Transverse colon (tissue), 4 donors: ENCODE measurements around the gene EPHB6. TPM values are rescaled to one million over a fixed set of nuclear protein-coding genes. Genes with fewer than 3 reads are reported as not detected.

Experiments
- DNase-seq: peaks from one replicate; pipeline ENCODE4 v3.0.0-alpha.2; 2019
- H3K27ac ChIP-seq, 4 donors: fragments of 200-600 bp; sonication (generic); 2 replicates each; pipeline ENCODE4 v1.5.1; 2016 to 2018; ENCODE audit warnings: inconsistent platforms in 4 of 4
- H3K27me3 ChIP-seq: fragments of 200-600 bp; sonication (generic); 2 replicates; pipeline ENCODE4 v1.5.1; 2017; ENCODE audit warnings: inconsistent platforms
- H3K36me3 ChIP-seq, 4 donors: fragments of 200-600 bp; sonication (generic); 2 replicates each; pipeline ENCODE4 v1.5.1; 2017 to 2019; ENCODE audit warnings: inconsistent platforms in 4 of 4
- H3K4me1 ChIP-seq, 4 donors: fragments of 200-600 bp; sonication (generic); 2 replicates each; pipeline ENCODE4 v1.5.1; 2017 to 2020; ENCODE audit warnings: inconsistent platforms in 4 of 4
- H3K4me3 ChIP-seq, 4 donors: fragments of 200-600 bp; sonication (generic); 1 replicate in 1 of 4; 2 replicates in 3 of 4; pipeline versions ENCODE4 v1.5.1 to v1.6.1; 2017 to 2019; ENCODE audit warnings: inconsistent platforms in 4 of 4
- H3K9me3 ChIP-seq, 2 donors: fragments of 200-600 bp; sonication (generic); 2 replicates each; pipeline ENCODE4 v1.5.1; 2017 to 2019; ENCODE audit warnings: inconsistent platforms in 2 of 2
- EP300 ChIP-seq: sonication (generic); formaldehyde crosslinking; IDR thresholded peaks from one replicate; pipeline ENCODE4 v1.6.1; 2017; ENCODE audit warnings: antibody characterized with exemption, low read depth
- POLR2A ChIP-seq: fragments of 450-650 bp; IDR thresholded peaks from one replicate; pipeline ENCODE4 v1.6.1; 2016; ENCODE audit warnings: antibody characterized with exemption, mild to moderate bottlenecking, moderate library complexity
- POLR2AphosphoS5 ChIP-seq, 3 donors: sonication (generic); formaldehyde crosslinking; IDR thresholded peaks; one replicate each; pipeline ENCODE4 v1.6.1; 2016; ENCODE audit warnings: antibody characterized with exemption in 3 of 3
- WGBS, 2 donors: methylation state at CpG; one replicate each; pipeline ENCODE4 v1.1.5; 2018; ENCODE audit warnings: low coverage in 1 of 2; 5-methylcytosine and 5-hydroxymethylcytosine counted together
- in situ Hi-C, 4 donors: fragments of 200-750 bp; cut with MboI; loops; one replicate each; pipeline versions ENCODE4 v1.15.0 to v1.15.1; 2017; ENCODE audit warnings: low sequenced_read_pairs in 3 of 4, low pct_ligation_motif_present in 1 of 4, low pct_unique_long_range_greater_than_20kb in 1 of 4
- intact Hi-C: fragments of 100-400 bp; cut with DNase I; formaldehyde crosslinking; loops from one replicate; pipeline ENCODE4 v1.15.1; 2023; ENCODE audit warnings: low total_unique reads
- total RNA-seq, 4 donors: library from RNA; depleted of rRNA; stranded (reverse); fragments of >200 nt; gene quantifications; one replicate each; pipeline ENCODE4 v1.1.0, GENCODE V29; 2016
- TF ChIP-seq, protein P1 (sequence below), 5 experiments: fragments of 200-600 bp in 3 of 5; fragments of 450-650 bp in 2 of 5; sonication (generic) in 3 of 5; IDR thresholded peaks; 1 replicate in 2 of 5; 2 replicates in 3 of 5; pipeline ENCODE4 v1.5.1; 2016 to 2017; ENCODE audit warnings: antibody characterized with exemption in 5 of 5, inconsistent platforms in 3 of 5, mild to moderate bottlenecking in 2 of 5, moderate library complexity in 1 of 5

Gene EPHB6
- total RNA-seq, 4 donors from 2014 or later: 2.9 to 10.2 (median 4.5) TPM

DNA sequence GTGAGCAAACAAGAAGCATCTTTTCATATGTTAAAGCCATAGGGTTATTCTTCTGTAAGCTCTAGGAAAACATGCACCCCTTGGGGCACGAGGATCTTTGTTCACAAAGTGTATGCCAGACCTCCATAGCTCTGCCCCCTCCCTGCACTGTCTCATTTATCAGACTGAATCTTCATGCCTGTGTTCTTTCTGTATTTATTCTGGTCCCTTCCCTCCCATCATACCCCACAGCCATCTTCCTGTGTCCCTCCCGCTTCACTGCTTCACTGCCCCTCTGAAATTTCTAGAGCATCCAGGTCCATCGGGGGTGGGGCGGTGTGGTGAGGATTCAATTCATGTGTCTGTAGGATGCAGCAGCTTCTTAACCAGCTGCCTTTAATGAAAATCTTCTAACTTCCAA is 7.5 kb downstream of the EPHB6 start:
- no peak for DNase-seq
- Histone ChIP-seq H3K27me3 (no peaks in the 10 kb centered on the region), H3K9me3 (no peaks in the 10 kb centered on the region), H3K36me3 (no peaks in the 10 kb centered on the region), H3K4me1 (peaks cover 0 to 5% (median 2%) of the 10 kb centered on the region in 4 donors), H3K27ac (no peak overlapping the region), H3K4me3 (no peak overlapping the region)
- WGBS, 2 donors: 83 to 93% methylated on average over 1 to 4 of the region's 4 CpGs
- intact Hi-C loops (no loop called here), in situ Hi-C loops (loop anchor here in 3 of 4 donors (25.0 kb wide), 1 partner anchor 350 kb away; the partner anchor contains the start of gene TAS2R40 (in 3 of the 3))
- TF ChIP-seq, protein P1, sequence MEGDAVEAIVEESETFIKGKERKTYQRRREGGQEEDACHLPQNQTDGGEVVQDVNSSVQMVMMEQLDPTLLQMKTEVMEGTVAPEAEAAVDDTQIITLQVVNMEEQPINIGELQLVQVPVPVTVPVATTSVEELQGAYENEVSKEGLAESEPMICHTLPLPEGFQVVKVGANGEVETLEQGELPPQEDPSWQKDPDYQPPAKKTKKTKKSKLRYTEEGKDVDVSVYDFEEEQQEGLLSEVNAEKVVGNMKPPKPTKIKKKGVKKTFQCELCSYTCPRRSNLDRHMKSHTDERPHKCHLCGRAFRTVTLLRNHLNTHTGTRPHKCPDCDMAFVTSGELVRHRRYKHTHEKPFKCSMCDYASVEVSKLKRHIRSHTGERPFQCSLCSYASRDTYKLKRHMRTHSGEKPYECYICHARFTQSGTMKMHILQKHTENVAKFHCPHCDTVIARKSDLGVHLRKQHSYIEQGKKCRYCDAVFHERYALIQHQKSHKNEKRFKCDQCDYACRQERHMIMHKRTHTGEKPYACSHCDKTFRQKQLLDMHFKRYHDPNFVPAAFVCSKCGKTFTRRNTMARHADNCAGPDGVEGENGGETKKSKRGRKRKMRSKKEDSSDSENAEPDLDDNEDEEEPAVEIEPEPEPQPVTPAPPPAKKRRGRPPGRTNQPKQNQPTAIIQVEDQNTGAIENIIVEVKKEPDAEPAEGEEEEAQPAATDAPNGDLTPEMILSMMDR (IDR thresholded peaks at IDR 0.05): no peak

DNA sequence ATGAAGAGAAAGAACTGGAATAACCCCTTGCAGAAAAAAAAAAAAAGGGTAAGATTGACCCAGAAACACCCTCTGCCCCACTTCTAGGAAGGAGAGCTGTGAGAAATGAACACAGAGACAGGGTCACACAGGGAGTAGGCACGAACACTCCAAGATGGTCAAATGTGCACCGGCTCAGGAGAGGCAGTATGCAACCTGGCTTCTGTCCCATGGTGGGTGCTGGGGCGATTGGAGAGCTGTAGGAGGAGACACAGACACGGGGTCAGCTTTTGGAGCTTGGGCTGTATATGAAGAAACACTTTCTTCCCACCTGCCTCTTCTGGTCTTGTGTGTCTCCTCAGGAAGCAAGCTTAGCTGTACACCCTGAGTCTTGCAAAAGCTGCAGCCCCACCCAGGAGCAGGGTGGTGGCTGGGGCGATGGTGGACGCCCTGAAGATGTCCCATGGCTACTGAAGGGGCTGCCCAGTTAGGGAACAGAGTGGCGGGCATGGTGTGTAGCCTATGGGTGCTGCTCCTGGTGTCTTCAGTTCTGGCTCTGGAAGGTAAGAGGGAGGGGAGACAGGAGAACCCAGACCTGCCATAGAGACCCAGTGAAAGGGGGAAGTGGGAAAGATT is 8.0 kb downstream of the EPHB6 start:
- intact Hi-C loops (no loop called here), in situ Hi-C loops (loop anchor here in 3 of 4 donors (25.0 kb wide), 1 partner anchor 349 kb away; the partner anchor contains the start of gene TAS2R40 (in 3 of the 3))

DNA sequence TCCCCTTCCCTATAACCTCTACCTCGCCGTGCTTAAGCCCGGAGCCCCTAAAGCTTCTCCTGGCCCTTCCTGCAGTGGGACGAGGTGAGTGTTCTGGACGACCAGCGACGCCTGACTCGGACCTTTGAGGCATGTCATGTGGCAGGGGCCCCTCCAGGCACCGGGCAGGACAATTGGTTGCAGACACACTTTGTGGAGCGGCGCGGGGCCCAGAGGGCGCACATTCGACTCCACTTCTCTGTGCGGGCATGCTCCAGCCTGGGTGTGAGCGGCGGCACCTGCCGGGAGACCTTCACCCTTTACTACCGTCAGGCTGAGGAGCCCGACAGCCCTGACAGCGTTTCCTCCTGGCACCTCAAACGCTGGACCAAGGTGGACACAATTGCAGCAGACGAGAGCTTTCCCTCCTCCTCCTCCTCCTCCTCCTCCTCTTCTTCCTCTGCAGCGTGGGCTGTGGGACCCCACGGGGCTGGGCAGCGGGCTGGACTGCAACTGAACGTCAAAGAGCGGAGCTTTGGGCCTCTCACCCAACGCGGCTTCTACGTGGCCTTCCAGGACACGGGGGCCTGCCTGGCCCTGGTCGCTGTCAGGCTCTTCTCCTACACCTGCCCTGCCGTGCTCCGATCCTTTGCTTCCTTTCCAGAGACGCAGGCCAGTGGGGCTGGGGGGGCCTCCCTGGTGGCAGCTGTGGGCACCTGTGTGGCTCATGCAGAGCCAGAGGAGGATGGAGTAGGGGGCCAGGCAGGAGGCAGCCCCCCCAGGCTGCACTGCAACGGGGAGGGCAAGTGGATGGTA is 9.2 kb downstream of the EPHB6 start:
- intact Hi-C loops (no loop called here), in situ Hi-C loops (loop anchor here in 3 of 4 donors (25.0 kb wide), 1 partner anchor 348 kb away; the partner anchor contains the start of gene TAS2R40 (in 3 of the 3))
- H3K27me3 ChIP-seq: no peaks in the 10 kb centered on the region
- H3K9me3 ChIP-seq: no peaks in the 10 kb centered on the region
- peaks cover 0 to 5% (median 2%) of the 10 kb centered on the region in 4 donors for H3K4me1 ChIP-seq
- 62 to 90% methylated on average over 3 to 37 of the region's 37 CpGs for WGBS, 2 donors
- H3K27ac ChIP-seq: no peak overlapping the region
- DNase-seq: no peak
- TF ChIP-seq, protein P1 (IDR thresholded peaks at IDR 0.05): no peak
- no peak for TF ChIP-seq POLR2AphosphoS5 (IDR thresholded peaks at IDR 0.05)
- TF ChIP-seq EP300: no peak
- no peak for TF ChIP-seq POLR2A
- H3K36me3 ChIP-seq: no peaks in the 10 kb centered on the region
- no peak overlapping the region for H3K4me3 ChIP-seq

More for the DNA sequence above, 8.0 kb downstream of the EPHB6 start:
- TF ChIP-seq POLR2AphosphoS5 (IDR thresholded peaks at IDR 0.05) (no peak), POLR2A (no peak), EP300 (no peak)
- TF ChIP-seq, protein P1 (IDR thresholded peaks at IDR 0.05): no peak
- Histone ChIP-seq H3K9me3 (no peaks in the 10 kb centered on the region), H3K36me3 (no peaks in the 10 kb centered on the region), H3K27ac (no peak overlapping the region), H3K27me3 (no peaks in the 10 kb centered on the region), H3K4me3 (no peak overlapping the region), H3K4me1 (peaks cover 0 to 5% (median 2%) of the 10 kb centered on the region in 4 donors)
- WGBS, 2 donors: 80 to 84% methylated on average over 1 to 7 of the region's 7 CpGs
- DNase-seq: no peak

DNA sequence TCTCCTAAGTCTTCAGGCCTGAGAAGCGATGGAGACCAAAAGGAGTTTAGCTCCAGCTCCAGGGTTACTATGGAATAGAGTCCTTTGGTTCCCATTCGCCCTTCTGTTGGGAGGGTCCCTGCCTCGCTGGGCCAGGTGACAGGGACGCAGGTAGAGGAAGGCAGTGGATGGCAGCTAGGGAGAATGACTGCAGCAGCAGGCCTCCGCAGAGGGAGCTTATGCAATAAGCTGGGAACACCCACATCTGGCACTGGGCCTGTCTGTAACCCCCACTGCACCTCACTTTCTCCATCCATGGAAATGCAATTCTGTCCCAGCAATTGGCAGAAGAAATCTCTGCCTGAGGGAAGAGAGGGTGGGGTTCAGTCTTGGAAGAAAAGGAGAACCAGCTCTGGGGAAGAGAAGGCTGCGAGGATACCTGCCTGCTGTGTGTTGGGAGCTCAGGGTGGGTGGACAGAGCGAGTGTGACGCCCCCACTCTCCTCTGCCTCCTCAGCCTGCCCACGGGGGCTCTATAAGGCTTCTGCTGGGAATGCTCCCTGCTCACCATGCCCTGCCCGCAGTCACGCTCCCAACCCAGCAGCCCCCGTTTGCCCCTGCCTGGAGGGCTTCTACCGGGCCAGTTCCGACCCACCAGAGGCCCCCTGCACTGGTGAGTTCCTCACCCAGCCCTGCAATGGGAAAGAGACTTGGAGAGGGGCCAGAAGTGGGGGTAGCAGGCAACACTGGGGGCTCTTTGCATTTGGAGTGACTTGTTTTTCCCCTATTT is 10.3 kb downstream of the EPHB6 start:
- intact Hi-C loops: no loop called here
- Histone ChIP-seq H3K36me3 (no peaks in the 10 kb centered on the region), H3K27me3 (no peaks in the 10 kb centered on the region), H3K4me3 (no peak overlapping the region), H3K27ac (no peak overlapping the region), H3K9me3 (no peaks in the 10 kb centered on the region), H3K4me1 (peaks cover 0 to 3% (median under 1%) of the 10 kb centered on the region in 4 donors)
- TF ChIP-seq POLR2AphosphoS5 (IDR thresholded peaks at IDR 0.05): no peak
- DNase-seq: no peak
- in situ Hi-C loops: loop anchor here in 3 of 4 donors (25.0 kb wide), 1 partner anchor 347 kb away; the partner anchor contains the start of gene TAS2R40 (in 3 of the 3)
- 82 to 95% methylated on average over 3 to 14 of the region's 14 CpGs for WGBS, 2 donors
